HepG2 (cell line): ENCODE data around the gene DCAF16. TPM values are rescaled to one million over a fixed set of nuclear protein-coding genes. Genes with fewer than 3 reads are reported as not detected.

Experiments used
- LRRFIP1 ChIP-seq: sonication (generic); formaldehyde crosslinking; conservative IDR thresholded peaks from 2 replicates; pipeline ENCODE4 v1.4.0; 2020; ENCODE audit warnings: missing genetic modification reagents
- POGK ChIP-seq: sonication (generic); formaldehyde crosslinking; conservative IDR thresholded peaks from 2 replicates; pipeline ENCODE4 v1.8.0; 2022; ENCODE audit warnings: mild to moderate bottlenecking, moderate library complexity, missing genetic modification reagents
- TARDBP ChIP-seq: sonication (generic); formaldehyde crosslinking; IDR thresholded peaks from 2 replicates; pipeline ENCODE4 v1.8.0; 2022; ENCODE audit warnings: mild to moderate bottlenecking, missing genetic modification reagents
- TRAFD1 ChIP-seq: sonication (generic); formaldehyde crosslinking; IDR thresholded peaks from 2 replicates; pipeline ENCODE4 v1.5.1; 2020; ENCODE audit warnings: missing genetic modification reagents, mild to moderate bottlenecking, borderline replicate concordance
- ZBED4 ChIP-seq: sonication (generic); formaldehyde crosslinking; IDR thresholded peaks from 2 replicates; pipeline ENCODE4 v1.4.0; 2020; ENCODE audit warnings: missing genetic modification reagents, borderline replicate concordance
- ZFP36L2 ChIP-seq: sonication (generic); formaldehyde crosslinking; IDR thresholded peaks from 2 replicates; pipeline ENCODE4 v1.4.0; 2020; ENCODE audit warnings: missing genetic modification reagents
- ZGPAT ChIP-seq: IDR thresholded peaks from 2 replicates; pipeline ENCODE4 v1.6.1; 2016; ENCODE audit warnings: mild to moderate bottlenecking
- ZNF275 ChIP-seq: sonication (generic); formaldehyde crosslinking; IDR thresholded peaks from 2 replicates; pipeline ENCODE4 v1.8.0; 2022; ENCODE audit warnings: missing genetic modification reagents, mild to moderate bottlenecking, inconsistent platforms, borderline replicate concordance
- ZNF883 ChIP-seq: sonication (generic); formaldehyde crosslinking; IDR thresholded peaks from 2 replicates; pipeline ENCODE4 v1.5.1; 2020; ENCODE audit warnings: mild to moderate bottlenecking, missing genetic modification reagents; ENCODE audit errors: not compliant biosample characterization
- polyA plus RNA-seq, 8 experiments: library from polyadenylated mRNA; depleted of rRNA in 3 of 8; stranded (reverse) in 7 of 8; unstranded in 1 of 8; fragments of >200 nt; fragmentation: Illumina TruSeq in 4 of 8; extraction: Trizol in 4 of 8; gene quantifications; 2 replicates each; pipeline versions ENCODE4 v1.2.1 to v1.2.3, GENCODE V29; 2011 to 2016; ENCODE audit warnings: low read depth in 4 of 8, missing spikeins in 1 of 8, mixed read lengths in 1 of 8; ENCODE audit not compliant: insufficient read depth in 1 of 8
- total RNA-seq, 5 experiments: library from RNA; depleted of rRNA; stranded (reverse); fragments of >200 nt; fragmentation: Illumina TruSeq; extraction: Trizol; gene quantifications; 2 replicates each; pipeline ENCODE4 v1.2.3, GENCODE V29; 2016; ENCODE audit warnings: low read depth in 1 of 5

The DCAF16 gene
- total and polyA plus RNA-seq, 2 of the 13 experiments (the other 11 are each of a cell fraction or from before 2014, with no cell fraction given), result 37.5 to 41.9 TPM

- TF ChIP-seq POGK (CRISPR knock-in tag), result peak; percentile 77; the same call in 1 of the 2 replicates
- peak; percentile 66 for TF ChIP-seq ZGPAT (CRISPR knock-in tag)
- TF ChIP-seq ZBED4 (CRISPR knock-in tag), result no peak; the same call in 1 of the 2 replicates
- TF ChIP-seq ZFP36L2 (CRISPR knock-in tag), result no peak
- TF ChIP-seq LRRFIP1, result no peak
- TF ChIP-seq ZNF883 (CRISPR knock-in tag), result peak; percentile 95
- no peak; the same call in 1 of the 2 replicates for TF ChIP-seq ZNF275 (CRISPR knock-in tag)
- peak; percentile 78 for TF ChIP-seq TARDBP (CRISPR knock-in tag)
- no peak for TF ChIP-seq TRAFD1
Observed at GRCh38 chr4:17810260-17811077, at the start of gene DCAF16, which contains the start of gene NCAPG (continued).
